ENCODE results near the gene SLC35G1. TPM values are rescaled to one million over a fixed set of nuclear protein-coding genes. Genes with fewer than 3 reads are reported as not detected.
A peak's percentile ranks its signal among the peaks of the same experiment; 100 is the strongest.

The SLC35G1 gene
- polyA plus RNA-seq, 1 donor: 8.8 TPM

- no peak for DNase-seq
Observed at GRCh38 chr10:93875032-93875358, 18.8 kb upstream of the SLC35G1 start.

- no peak for DNase-seq
Observed at GRCh38 chr10:93876381-93876780, 17.4 kb upstream of the SLC35G1 start.

GRCh38 chr10:93879273-93879672 lies 14.5 kb upstream of the SLC35G1 start:
- no peak for DNase-seq

- peak; percentile 3 for DNase-seq
Observed at GRCh38 chr10:93894516-93895378, 969 bp downstream of the SLC35G1 start.

GRCh38 chr10:93897070-93897780 lies 3.4 kb downstream of the SLC35G1 start:
- no peak for DNase-seq

GRCh38 chr10:93899109-93899508 lies 5.3 kb downstream of the SLC35G1 start:
- DNase-seq: no peak

GRCh38 chr10:93903051-93903450 lies 9.3 kb downstream of the SLC35G1 start:
- no peak for DNase-seq

GRCh38 chr10:93904901-93905300 lies 11.1 kb downstream of the SLC35G1 start:
- DNase-seq: no peak

GRCh38 chr10:93907059-93907458 lies 13.3 kb downstream of the SLC35G1 start:
- no peak for DNase-seq

GRCh38 chr10:93911866-93912265 lies 18.1 kb downstream of the SLC35G1 start:
- no peak for DNase-seq

- DNase-seq: no peak
Observed at GRCh38 chr10:93912444-93912843, 18.7 kb downstream of the SLC35G1 start.

GRCh38 chr10:93913706-93914105 lies 19.9 kb downstream of the SLC35G1 start:
- no peak for DNase-seq

- DNase-seq: no peak
Observed at GRCh38 chr10:93915598-93915997, 21.8 kb downstream of the SLC35G1 start.

GRCh38 chr10:93916257-93917063 lies 22.7 kb downstream of the SLC35G1 start:
- peak; percentile 64 for DNase-seq

- DNase-seq: no peak
Observed at GRCh38 chr10:93917064-93917391, 23.2 kb downstream of the SLC35G1 start.

GRCh38 chr10:93917821-93918220 lies 24.0 kb downstream of the SLC35G1 start:
- DNase-seq: no peak

- no peak for DNase-seq
Observed at GRCh38 chr10:93921338-93921737, 27.6 kb downstream of the SLC35G1 start.

- DNase-seq: no peak
Observed at GRCh38 chr10:93926613-93927012, 32.8 kb downstream of the SLC35G1 start.

- no peak for DNase-seq
Observed at GRCh38 chr10:93938140-93938539, 44.4 kb downstream of the SLC35G1 start.

- DNase-seq: no peak
Observed at GRCh38 chr10:93940881-93941280, 47.1 kb downstream of the SLC35G1 start.

GRCh38 chr10:93941606-93942005 lies 47.8 kb downstream of the SLC35G1 start:
- DNase-seq: no peak

- DNase-seq: no peak
Observed at GRCh38 chr10:93945819-93946218, 52.0 kb downstream of the SLC35G1 start.

GRCh38 chr10:93947055-93947454 lies 53.3 kb downstream of the SLC35G1 start:
- peak; percentile 63 for DNase-seq

Data from left kidney (tissue), 2 donors.